ENCODE data around the gene TMEM108.

TMEM108 gene

GRCh38 chr3:133138017-133138416 lies 99.8 kb downstream of the TMEM108 start:
- TF ChIP-seq CTCF (IDR thresholded peaks at IDR 0.05; ENCODE audit: borderline replicate concordance, extremely low read depth, low read length, poor library complexity, severe bottlenecking) (no peak), EZH2 (IDR thresholded peaks at IDR 0.05; ENCODE audit: borderline replicate concordance, low read depth, low read length, severe bottlenecking) (no peak)
- no peak overlapping the region for H3K4me2 ChIP-seq (ENCODE audit: insufficient read depth, low read length)
- no peak overlapping the region for H2AFZ ChIP-seq (ENCODE audit: low read depth, low read length)
- peaks cover 2% of the 10 kb centered on the region for H3K27me3 ChIP-seq (ENCODE audit: insufficient read depth, low read length, poor library complexity)
- DNase-seq: no peak
- H3K36me3 ChIP-seq (ENCODE audit: insufficient read depth, low read length): no peaks in the 10 kb centered on the region
- H3K27ac ChIP-seq (ENCODE audit: low read length): no peak overlapping the region
- ATAC-seq (ENCODE audit: insufficient read depth, low read depth): no peak
- no peak overlapping the region for H3K4me3 ChIP-seq (ENCODE audit: low read depth in 1 of 2, low read length in 2 of 2)
- no peaks in the 10 kb centered on the region for H3K9me3 ChIP-seq (ENCODE audit: insufficient read depth, low read length, severe bottlenecking)
- no peak overlapping the region for H3K9ac ChIP-seq (ENCODE audit: low read depth, low read length)
- H4K20me1 ChIP-seq (ENCODE audit: insufficient read depth, low read length): no peaks in the 10 kb centered on the region
- no peaks in the 10 kb centered on the region for H3K4me1 ChIP-seq (ENCODE audit: insufficient read depth, low read length)
- H3K79me2 ChIP-seq (ENCODE audit: insufficient read depth, low read length): no peaks in the 10 kb centered on the region

DNA sequence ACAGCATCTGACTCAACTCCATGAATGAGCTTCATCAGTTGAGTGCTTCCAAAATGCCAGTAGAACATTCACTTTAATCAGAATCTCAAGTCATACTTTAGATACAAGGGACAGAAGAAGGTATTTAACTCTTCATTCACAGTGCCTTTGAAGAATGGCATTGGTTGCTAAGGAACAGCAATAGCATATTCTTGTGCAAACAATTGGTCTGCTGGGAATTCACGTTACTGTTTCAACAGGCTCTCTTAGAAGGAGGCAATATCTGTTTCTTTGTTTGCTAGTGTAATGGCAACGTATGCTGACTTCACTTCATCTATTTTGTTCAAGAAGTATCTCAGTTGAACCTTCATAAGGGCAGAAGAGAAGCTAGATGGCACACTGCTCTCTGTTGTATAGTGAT lies 113.9 kb downstream of the TMEM108 start:
- TF ChIP-seq CTCF (IDR thresholded peaks at IDR 0.05; ENCODE audit: borderline replicate concordance, extremely low read depth, low read length, poor library complexity, severe bottlenecking) (no peak), EZH2 (IDR thresholded peaks at IDR 0.05; ENCODE audit: borderline replicate concordance, low read depth, low read length, severe bottlenecking) (no peak)
- Histone ChIP-seq H3K4me1 (ENCODE audit: insufficient read depth, low read length) (no peaks in the 10 kb centered on the region), H3K9ac (ENCODE audit: low read depth, low read length) (no peak overlapping the region), H3K9me3 (ENCODE audit: insufficient read depth, low read length, severe bottlenecking) (no peaks in the 10 kb centered on the region), H3K4me2 (ENCODE audit: insufficient read depth, low read length) (no peak overlapping the region), H2AFZ (ENCODE audit: low read depth, low read length) (no peak overlapping the region), H3K79me2 (ENCODE audit: insufficient read depth, low read length) (no peaks in the 10 kb centered on the region), H3K27ac (ENCODE audit: low read length) (no peak overlapping the region), H3K36me3 (ENCODE audit: insufficient read depth, low read length) (no peaks in the 10 kb centered on the region), H3K4me3 (ENCODE audit: low read depth in 1 of 2, low read length in 2 of 2) (no peak overlapping the region), H4K20me1 (ENCODE audit: insufficient read depth, low read length) (no peaks in the 10 kb centered on the region), H3K27me3 (ENCODE audit: insufficient read depth, low read length, poor library complexity) (no peaks in the 10 kb centered on the region)
- DNase-seq: no peak
- no peak for ATAC-seq (ENCODE audit: insufficient read depth, low read depth)

GRCh38 chr3:133152681-133153220 lies 114.6 kb downstream of the TMEM108 start:
- Histone ChIP-seq H3K4me3 (ENCODE audit: low read depth in 1 of 2, low read length in 2 of 2) (no peak overlapping the region), H2AFZ (ENCODE audit: low read depth, low read length) (no peak overlapping the region), H3K79me2 (ENCODE audit: insufficient read depth, low read length) (no peaks in the 10 kb centered on the region), H3K27me3 (ENCODE audit: insufficient read depth, low read length, poor library complexity) (no peaks in the 10 kb centered on the region), H3K36me3 (ENCODE audit: insufficient read depth, low read length) (no peaks in the 10 kb centered on the region), H3K4me2 (ENCODE audit: insufficient read depth, low read length) (no peak overlapping the region), H3K27ac (ENCODE audit: low read length) (no peak overlapping the region), H4K20me1 (ENCODE audit: insufficient read depth, low read length) (no peaks in the 10 kb centered on the region), H3K9ac (ENCODE audit: low read depth, low read length) (no peak overlapping the region), H3K9me3 (ENCODE audit: insufficient read depth, low read length, severe bottlenecking) (no peaks in the 10 kb centered on the region), H3K4me1 (ENCODE audit: insufficient read depth, low read length) (no peaks in the 10 kb centered on the region)
- TF ChIP-seq EZH2 (IDR thresholded peaks at IDR 0.05; ENCODE audit: borderline replicate concordance, low read depth, low read length, severe bottlenecking) (no peak), CTCF (IDR thresholded peaks at IDR 0.05; ENCODE audit: borderline replicate concordance, extremely low read depth, low read length, poor library complexity, severe bottlenecking) (no peak)
- ATAC-seq (ENCODE audit: insufficient read depth, low read depth) (no peak), DNase-seq (no peak)

DNA sequence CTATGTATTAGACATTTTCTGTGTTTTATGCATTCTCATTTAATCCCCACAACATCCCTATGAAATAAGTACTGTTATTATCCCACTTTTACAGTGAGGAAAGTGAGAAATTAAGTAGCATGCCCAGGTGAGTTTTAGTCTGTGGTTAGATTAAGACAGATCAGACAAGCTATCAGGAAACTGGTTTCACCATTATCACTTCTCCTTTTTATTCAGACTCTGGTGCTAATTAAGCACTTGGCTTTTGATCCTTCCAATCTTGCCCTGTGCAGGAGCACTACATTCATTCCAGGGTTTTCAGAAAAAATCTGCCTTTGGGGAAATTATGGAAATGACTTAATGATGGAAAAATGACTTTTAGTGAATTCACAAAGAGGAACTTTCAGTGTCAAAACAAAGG lies 115.2 kb downstream of the TMEM108 start:
- Histone ChIP-seq H2AFZ (ENCODE audit: low read depth, low read length) (no peak overlapping the region), H3K9ac (ENCODE audit: low read depth, low read length) (no peak overlapping the region), H3K36me3 (ENCODE audit: insufficient read depth, low read length) (no peaks in the 10 kb centered on the region), H3K4me2 (ENCODE audit: insufficient read depth, low read length) (no peak overlapping the region), H3K9me3 (ENCODE audit: insufficient read depth, low read length, severe bottlenecking) (no peaks in the 10 kb centered on the region), H3K27ac (ENCODE audit: low read length) (no peak overlapping the region), H3K4me1 (ENCODE audit: insufficient read depth, low read length) (no peaks in the 10 kb centered on the region), H3K4me3 (ENCODE audit: low read depth in 1 of 2, low read length in 2 of 2) (no peak overlapping the region), H3K79me2 (ENCODE audit: insufficient read depth, low read length) (no peaks in the 10 kb centered on the region), H4K20me1 (ENCODE audit: insufficient read depth, low read length) (no peaks in the 10 kb centered on the region), H3K27me3 (ENCODE audit: insufficient read depth, low read length, poor library complexity) (no peaks in the 10 kb centered on the region)
- DNase-seq (no peak), ATAC-seq (ENCODE audit: insufficient read depth, low read depth) (no peak)
- TF ChIP-seq EZH2 (IDR thresholded peaks at IDR 0.05; ENCODE audit: borderline replicate concordance, low read depth, low read length, severe bottlenecking): no peak
- TF ChIP-seq CTCF (IDR thresholded peaks at IDR 0.05; ENCODE audit: borderline replicate concordance, extremely low read depth, low read length, poor library complexity, severe bottlenecking): no peak

All from DND-41 (cell line).